Adipocyte (in vitro differentiated cells): ENCODE data around the gene SMCO4.

Source experiments
- DNase-seq: peaks from one replicate; pipeline ENCODE4 v3.0.0-alpha.2; 2015; ENCODE audit warnings: low read depth
- H3K27me3 ChIP-seq: replicated peaks from 2 replicates; pipeline ENCODE4 v1.7.0; 2013; ENCODE audit warnings: mild to moderate bottlenecking, low read length, moderate library complexity; ENCODE audit not compliant: control insufficient read depth, insufficient read depth
- H3K36me3 ChIP-seq: 2 replicates; pipeline ENCODE4 v1.7.0; 2013; ENCODE audit warnings: low read length, mild to moderate bottlenecking, moderate library complexity; ENCODE audit not compliant: control insufficient read depth, insufficient read depth, severe bottlenecking
- H3K4me1 ChIP-seq: 2 replicates; pipeline ENCODE4 v1.7.0; 2013; ENCODE audit warnings: mild to moderate bottlenecking, low read length, moderate library complexity; ENCODE audit not compliant: control insufficient read depth, insufficient read depth
- H3K4me3 ChIP-seq: 2 replicates; pipeline ENCODE4 v1.7.0; 2013; ENCODE audit warnings: mild to moderate bottlenecking, low read length, moderate library complexity
- H3K9ac ChIP-seq: 2 replicates; pipeline ENCODE4 v1.7.0; 2013; ENCODE audit warnings: mild to moderate bottlenecking, low read length, moderate library complexity
- H3K9me3 ChIP-seq: 2 replicates; pipeline ENCODE4 v1.7.0; 2013; ENCODE audit warnings: mild to moderate bottlenecking, low read length, moderate library complexity; ENCODE audit not compliant: control insufficient read depth

SMCO4 gene

DNA sequence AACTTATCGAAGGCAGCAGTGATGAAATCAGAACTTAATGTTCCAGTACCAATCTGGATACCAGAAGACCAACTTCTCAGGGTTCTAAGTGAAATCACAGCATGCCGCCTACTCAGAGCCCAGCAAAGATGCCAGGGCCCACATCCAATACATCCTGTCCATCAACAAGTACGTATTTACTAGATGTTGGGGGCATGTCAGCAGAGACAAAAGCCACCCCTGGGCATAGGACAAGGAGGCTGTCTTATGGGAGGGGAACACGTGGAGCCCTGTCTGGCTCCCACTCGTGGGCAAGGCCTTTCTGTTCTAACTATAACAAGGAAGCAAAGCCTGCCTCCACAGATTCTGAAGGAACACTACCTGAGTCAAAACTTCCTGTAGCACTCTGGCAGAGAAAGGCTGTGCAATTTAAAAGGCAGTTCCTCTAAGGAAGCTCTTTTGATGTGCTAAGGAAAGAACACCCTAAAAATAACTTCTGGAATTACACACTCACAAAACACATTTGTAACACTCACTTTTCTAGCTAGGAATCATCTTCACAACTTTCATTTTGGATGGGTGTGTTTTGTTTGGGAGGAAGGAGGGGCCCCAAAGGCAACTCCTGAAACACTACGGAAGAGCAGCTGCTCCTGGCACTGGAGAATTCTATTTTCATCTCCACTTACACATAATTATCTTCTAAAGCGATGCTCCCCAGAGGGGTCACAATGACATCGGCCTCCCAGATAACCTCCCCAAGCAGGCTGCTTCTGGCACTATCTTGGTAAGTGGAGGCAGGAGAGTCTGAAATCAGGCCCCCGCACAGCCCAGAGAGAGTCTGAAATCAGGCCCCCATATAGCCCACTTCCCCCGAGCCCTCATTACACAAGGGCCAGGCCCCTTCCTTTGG is 14.2 kb downstream of the SMCO4 start:
- Histone ChIP-seq H3K27me3 (no peaks in the 10 kb centered on the region), H3K9me3 (no peaks in the 10 kb centered on the region), H3K4me1 (peaks cover 37% of the 10 kb centered on the region), H3K4me3 (no peak overlapping the region), H3K9ac (no peak overlapping the region), H3K36me3 (no peaks in the 10 kb centered on the region)
- no peak for DNase-seq

GRCh38 chr11:93528252-93528651 is 14.9 kb downstream of the SMCO4 start:
- Histone ChIP-seq H3K9ac (no peak overlapping the region), H3K4me1 (peaks cover 40% of the 10 kb centered on the region), H3K36me3 (no peaks in the 10 kb centered on the region), H3K9me3 (no peaks in the 10 kb centered on the region), H3K27me3 (no peaks in the 10 kb centered on the region), H3K4me3 (no peak overlapping the region)
- no peak for DNase-seq

DNA sequence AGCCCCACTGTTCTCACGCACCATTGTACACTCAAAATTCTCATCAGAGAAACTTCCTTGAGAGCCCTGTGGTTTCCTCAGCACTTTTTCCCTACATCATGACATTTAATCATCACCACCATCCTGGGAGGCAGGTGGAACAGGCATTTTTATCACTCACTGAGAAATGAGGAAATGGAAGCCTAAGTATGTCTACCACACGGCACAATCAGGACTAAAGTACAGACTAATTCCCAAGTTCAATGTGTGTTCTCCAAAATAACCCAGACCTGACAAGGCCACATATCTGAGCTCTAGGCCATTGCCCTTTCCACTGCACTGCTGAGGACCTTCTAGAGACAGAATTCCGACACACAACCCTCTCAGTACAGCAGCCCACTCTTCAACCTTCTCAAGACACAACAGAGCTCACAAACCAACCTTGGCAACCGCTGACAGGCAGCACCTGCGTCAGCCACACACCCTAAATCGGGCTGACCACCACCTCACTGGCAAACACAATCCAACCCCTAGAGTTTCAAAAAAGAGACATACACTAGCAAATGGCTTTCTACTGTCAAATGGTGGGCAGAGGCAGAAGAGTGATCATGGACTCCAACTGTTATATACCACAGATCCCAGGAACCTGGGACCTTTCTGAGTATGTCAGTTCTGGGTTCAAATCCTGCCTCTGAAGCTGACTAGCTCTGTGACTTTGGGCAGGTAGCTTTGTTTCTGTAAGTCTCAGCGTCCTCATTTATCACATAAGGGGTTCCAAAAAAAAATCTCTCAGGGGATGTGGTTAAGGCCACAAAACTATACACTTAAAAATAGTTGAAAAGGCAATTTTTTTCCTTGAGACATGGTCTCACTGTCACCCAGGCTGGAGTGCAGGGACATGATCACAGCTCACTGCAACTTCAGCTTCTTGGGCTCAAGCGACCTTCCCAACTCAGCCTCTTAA is 16.3 kb downstream of the SMCO4 start:
- Histone ChIP-seq H3K9ac (no peak overlapping the region), H3K4me1 (peaks cover 40% of the 10 kb centered on the region), H3K27me3 (no peaks in the 10 kb centered on the region), H3K9me3 (no peaks in the 10 kb centered on the region), H3K36me3 (no peaks in the 10 kb centered on the region), H3K4me3 (no peak overlapping the region)
- no peak for DNase-seq

GRCh38 chr11:93526346-93526633 is 16.9 kb downstream of the SMCO4 start:
- no peaks in the 10 kb centered on the region for H3K36me3 ChIP-seq
- no peak overlapping the region for H3K4me3 ChIP-seq
- H3K9me3 ChIP-seq: no peaks in the 10 kb centered on the region
- H3K27me3 ChIP-seq: no peaks in the 10 kb centered on the region
- no peak overlapping the region for H3K9ac ChIP-seq
- H3K4me1 ChIP-seq: peaks cover 40% of the 10 kb centered on the region
- no peak for DNase-seq

GRCh38 chr11:93525601-93526345 is 17.4 kb downstream of the SMCO4 start:
- peak; percentile 39 for DNase-seq
- H3K27me3 ChIP-seq: no peaks in the 10 kb centered on the region
- H3K4me1 ChIP-seq: peaks cover 40% of the 10 kb centered on the region
- H3K9ac ChIP-seq: no peak overlapping the region
- no peaks in the 10 kb centered on the region for H3K9me3 ChIP-seq
- no peaks in the 10 kb centered on the region for H3K36me3 ChIP-seq
- no peak overlapping the region for H3K4me3 ChIP-seq

DNA sequence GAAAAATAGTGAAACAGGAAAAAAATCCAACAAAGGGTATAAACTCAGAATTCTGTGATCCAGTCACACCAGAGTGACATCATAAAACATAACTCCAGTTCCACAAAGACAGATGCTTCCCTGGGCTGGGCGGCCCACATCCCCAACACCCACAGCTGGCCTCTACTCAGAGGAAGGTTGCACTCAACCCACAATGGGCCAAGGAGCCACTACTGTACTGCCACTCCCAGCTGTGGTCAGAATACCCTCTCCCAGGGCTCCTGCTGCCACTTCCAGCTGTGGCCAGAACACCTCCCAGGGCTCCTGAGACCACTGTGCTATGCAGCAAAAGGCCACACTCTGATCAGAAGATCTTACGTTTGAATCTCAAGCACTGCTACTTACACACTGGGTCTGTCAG is 18.3 kb downstream of the SMCO4 start:
- Histone ChIP-seq H3K4me3 (no peak overlapping the region), H3K36me3 (no peaks in the 10 kb centered on the region), H3K4me1 (peaks cover 35% of the 10 kb centered on the region), H3K27me3 (no peaks in the 10 kb centered on the region), H3K9me3 (no peaks in the 10 kb centered on the region), H3K9ac (no peak overlapping the region)
- DNase-seq: no peak

GRCh38 chr11:93524173-93524536 is 19.0 kb downstream of the SMCO4 start:
- H3K9ac ChIP-seq: no peak overlapping the region
- no peak overlapping the region for H3K4me3 ChIP-seq
- no peaks in the 10 kb centered on the region for H3K36me3 ChIP-seq
- DNase-seq: peak; percentile 4
- no peaks in the 10 kb centered on the region for H3K27me3 ChIP-seq
- H3K4me1 ChIP-seq: peaks cover 28% of the 10 kb centered on the region
- no peaks in the 10 kb centered on the region for H3K9me3 ChIP-seq

- Histone ChIP-seq H3K9me3 (no peaks in the 10 kb centered on the region), H3K4me1 (peaks cover 12% of the 10 kb centered on the region), H3K36me3 (no peaks in the 10 kb centered on the region), H3K9ac (no peak overlapping the region), H3K27me3 (no peaks in the 10 kb centered on the region), H3K4me3 (no peak overlapping the region)
- DNase-seq: no peak
Observed at GRCh38 chr11:93520726-93521509, 22.3 kb downstream of the SMCO4 start.

- H3K4me3 ChIP-seq: no peak overlapping the region
- DNase-seq: no peak
- H3K9me3 ChIP-seq: no peaks in the 10 kb centered on the region
- H3K4me1 ChIP-seq: peaks cover 5% of the 10 kb centered on the region
- H3K36me3 ChIP-seq: no peaks in the 10 kb centered on the region
- no peaks in the 10 kb centered on the region for H3K27me3 ChIP-seq
- no peak overlapping the region for H3K9ac ChIP-seq
Observed at GRCh38 chr11:93519179-93519578, 24.0 kb downstream of the SMCO4 start.

DNA sequence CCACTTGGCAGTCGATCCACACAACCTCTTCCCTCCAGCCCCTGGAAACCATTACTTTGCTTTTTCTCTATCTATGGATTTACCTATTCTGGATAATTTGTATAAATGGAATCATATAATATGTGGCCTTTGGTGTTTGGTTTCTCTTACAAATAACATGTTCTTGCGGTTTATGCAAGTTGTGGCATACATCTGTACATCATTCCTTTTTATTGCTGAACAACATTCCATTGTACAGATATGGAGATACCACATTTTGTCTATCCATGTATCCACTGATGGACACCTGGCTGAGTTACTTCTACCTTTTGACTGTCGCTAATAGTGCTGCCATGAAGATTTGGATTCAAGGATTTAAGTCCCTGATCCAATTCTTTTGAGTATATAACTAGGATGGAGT is 25.1 kb downstream of the SMCO4 start:
- Histone ChIP-seq H3K36me3 (no peaks in the 10 kb centered on the region), H3K9me3 (no peaks in the 10 kb centered on the region), H3K4me1 (no peaks in the 10 kb centered on the region), H3K4me3 (no peak overlapping the region), H3K27me3 (no peaks in the 10 kb centered on the region), H3K9ac (no peak overlapping the region)
- DNase-seq: no peak
